Prostate gland (tissue), 2 donors: ENCODE data around the gene IFNA21.

ENCODE experiments used
- CTCF ChIP-seq, 4 experiments: fragments of 200-600 bp in 2 of 4; fragments of 450-650 bp in 2 of 4; sonication (generic) in 2 of 4; IDR thresholded peaks; 1 replicate in 3 of 4; 2 replicates in 1 of 4; pipeline ENCODE4 v1.5.1; 2016 to 2019; ENCODE audit warnings: antibody characterized with exemption in 4 of 4, mild to moderate bottlenecking in 2 of 4, moderate library complexity in 2 of 4
- POLR2A ChIP-seq: fragments of 450-650 bp; IDR thresholded peaks from one replicate; pipeline ENCODE4 v1.6.1; 2016; ENCODE audit warnings: antibody characterized with exemption, mild to moderate bottlenecking
- POLR2AphosphoS5 ChIP-seq: sonication (generic); formaldehyde crosslinking; IDR thresholded peaks from one replicate; pipeline ENCODE4 v1.6.1; 2017; ENCODE audit warnings: antibody characterized with exemption

- TF ChIP-seq CTCF (IDR thresholded peaks at IDR 0.05) (no peak), POLR2A (no peak), POLR2AphosphoS5 (no peak)
These were observed 12.3 kb downstream of the IFNA21 start for GRCh38 chr9:21154018-21154608.
